Motor neuron (in vitro differentiated cells): ENCODE measurements around the gene GNPTAB. TPM values are rescaled to one million over a fixed set of nuclear protein-coding genes. Genes with fewer than 3 reads are reported as not detected.
A peak's percentile ranks its signal among the peaks of the same experiment; 100 is the strongest.
"Not testable (repeated sequence)": the region's sequence is repeated elsewhere in the genome, so short reads cannot be mapped to it uniquely, and the experiment has no call there.

ENCODE experiments used
- ATAC-seq, 8 experiments: fragments of 200-7000 bp; cut with Tn5 transposase; replicated peaks in 6 of 8; 2 replicates each; pipeline ENCODE4 v1.8.0; 2021; ENCODE audit warnings: mild to moderate bottlenecking in 8 of 8, moderate library complexity in 8 of 8
- H3K27ac ChIP-seq, 2 donors: fragments of 250-450 bp; sonication (Bioruptor Pico); 2 replicates each; pipeline ENCODE4 v1.9.0; 2021; ENCODE audit warnings: antibody characterized with exemption in 2 of 2, mild to moderate bottlenecking in 2 of 2, moderate library complexity in 1 of 2
- H3K4me1 ChIP-seq, 2 donors: fragments of 250-450 bp; sonication (Bioruptor Pico); replicated peaks in 1 of 2; 2 replicates each; pipeline ENCODE4 v1.6.1; 2021; ENCODE audit warnings: antibody characterized with exemption in 2 of 2, mild to moderate bottlenecking in 2 of 2, moderate library complexity in 1 of 2
- H3K4me3 ChIP-seq, 5 donors: fragments of 250-450 bp; sonication (Bioruptor Pico); 2 replicates each; pipeline ENCODE4 v1.9.0; 2021; ENCODE audit warnings: antibody characterized with exemption in 5 of 5, mild to moderate bottlenecking in 5 of 5, moderate library complexity in 4 of 5
- WGBS, 10 experiments: fragments of 450-650 bp; shearing (Covaris generic); methylation state at CpG; one replicate each; pipeline ENCODE4 v1.0.0; 2022; 5-methylcytosine and 5-hydroxymethylcytosine counted together
- in situ Hi-C, 9 experiments: fragments of 400-800 bp; cut with MboI; loops; one replicate each; pipeline ENCODE4 v1.15.0; 2021; ENCODE audit warnings: low sequenced_read_pairs in 9 of 9, low pct_unique_long_range_greater_than_20kb in 2 of 9; ENCODE audit not compliant: unreplicated experiment in 9 of 9
- total RNA-seq, 8 experiments: library from RNA; unstranded; fragments of 300-600 nt; gene quantifications; 2 replicates each; pipeline versions ENCODE4 v1.2.3 to v1.2.4, GENCODE V29; 2022

GNPTAB gene
- total RNA-seq, 8 experiments from 2014 or later, result 15.2 to 49.0 (median 41.5) TPM

GRCh38 chr12:101813117-101813516 lies 17.6 kb downstream of the GNPTAB start:
- Histone ChIP-seq H3K4me1 (no peaks in the 10 kb centered on the region), H3K4me3 (no peak overlapping the region), H3K27ac (no peak overlapping the region)
- ATAC-seq, result no peak
- 40 to 100% (median 84%) methylated on average over 1 to 2 of the region's 2 CpGs; no CpG with 5 or more reads in 1 of the 10 experiments for WGBS, 10 experiments
- in situ Hi-C loops, result no loop called here

GRCh38 chr12:101812716-101813115 lies 18.0 kb downstream of the GNPTAB start:
- in situ Hi-C loops, ATAC-seq, H3K4me1 ChIP-seq, H3K4me3 ChIP-seq, H3K27ac ChIP-seq: not testable (repeated sequence)
- 88 to 100% (median 100%) methylated on average over 1 of the region's 1 CpG; no CpG with 5 or more reads in 5 of the 10 experiments for WGBS, 10 experiments

GRCh38 chr12:101811342-101811741 lies 19.4 kb downstream of the GNPTAB start:
- in situ Hi-C loops, ATAC-seq: not testable (repeated sequence)
- 71 to 100% (median 88%) methylated on average over 1 to 5 of the region's 6 CpGs; no CpG with 5 or more reads in 1 of the 10 experiments for WGBS, 10 experiments

GRCh38 chr12:101809208-101809607 lies 21.6 kb downstream of the GNPTAB start:
- Histone ChIP-seq H3K4me3 (no peak overlapping the region), H3K4me1 (no peaks in the 10 kb centered on the region), H3K27ac (no peak overlapping the region)
- 80 to 100% (median 93%) methylated on average over 1 to 2 of the region's 2 CpGs; no CpG with 5 or more reads in 3 of the 10 experiments for WGBS, 10 experiments
- ATAC-seq, result no peak
- in situ Hi-C loops, result no loop called here

More at GRCh38 chr12:101811342-101811741, 19.4 kb downstream of the GNPTAB start:
- not testable (repeated sequence) for H3K4me1 ChIP-seq, H3K27ac ChIP-seq, H3K4me3 ChIP-seq

- Histone ChIP-seq H3K4me3 (no peak overlapping the region), H3K4me1 (no peaks in the 10 kb centered on the region), H3K27ac (no peak overlapping the region)
- WGBS, 10 experiments, result 80 to 100% (median 100%) methylated on average over 1 of the region's 1 CpG; no CpG with 5 or more reads in 2 of the 10 experiments
- in situ Hi-C loops, result no loop called here
- no peak for ATAC-seq
Measured at GRCh38 chr12:101806265-101806664, 24.5 kb downstream of the GNPTAB start.

- Histone ChIP-seq H3K4me1 (no peaks in the 10 kb centered on the region), H3K4me3 (no peak overlapping the region), H3K27ac (no peak overlapping the region)
- in situ Hi-C loops, result no loop called here
- no peak for ATAC-seq
- WGBS, 10 experiments, result 50 to 100% (median 90%) methylated on average over 1 to 3 of the region's 3 CpGs; no CpG with 5 or more reads in 1 of the 10 experiments
Measured at GRCh38 chr12:101804409-101804808, 26.4 kb downstream of the GNPTAB start.

- in situ Hi-C loops, result no loop called here
- 92 to 100% (median 97%) methylated on average over 3 to 5 of the region's 5 CpGs for WGBS, 10 experiments
- Histone ChIP-seq H3K4me1 (no peaks in the 10 kb centered on the region), H3K27ac (no peak overlapping the region), H3K4me3 (no peak overlapping the region)
- no peak for ATAC-seq
Measured at GRCh38 chr12:101803978-101804377, 26.8 kb downstream of the GNPTAB start.

GRCh38 chr12:101802486-101802885 lies 28.3 kb downstream of the GNPTAB start:
- no peak overlapping the region for H3K27ac ChIP-seq
- WGBS, 10 experiments, result 89 to 100% (median 90%) methylated on average over 1 to 2 of the region's 2 CpGs; no CpG with 5 or more reads in 5 of the 10 experiments

GRCh38 chr12:101799774-101800173 lies 31.0 kb downstream of the GNPTAB start:
- H3K4me1 ChIP-seq, result no peaks in the 10 kb centered on the region
- in situ Hi-C loops, result no loop called here
- no peak overlapping the region for H3K4me3 ChIP-seq
- WGBS, 10 experiments, result 50 to 80% (median 71%) methylated on average over 1 to 2 of the region's 3 CpGs; no CpG with 5 or more reads in 6 of the 10 experiments
- H3K27ac ChIP-seq, result no peak overlapping the region
- no peak for ATAC-seq

More at GRCh38 chr12:101802486-101802885, 28.3 kb downstream of the GNPTAB start:
- in situ Hi-C loops, result no loop called here
- Histone ChIP-seq H3K4me1 (no peaks in the 10 kb centered on the region), H3K4me3 (no peak overlapping the region)
- no peak for ATAC-seq

GRCh38 chr12:101795786-101796185 lies 35.0 kb downstream of the GNPTAB start:
- no peak for ATAC-seq
- in situ Hi-C loops, result no loop called here
- Histone ChIP-seq H3K4me1 (no peaks in the 10 kb centered on the region), H3K4me3 (no peak overlapping the region), H3K27ac (no peak overlapping the region)
- 91 to 100% (median 96%) methylated on average over 1 to 4 of the region's 4 CpGs; no CpG with 5 or more reads in 1 of the 10 experiments for WGBS, 10 experiments

- Histone ChIP-seq H3K4me3 (no peak overlapping the region), H3K4me1 (no peaks in the 10 kb centered on the region), H3K27ac (no peak overlapping the region)
- no peak for ATAC-seq
- whole genome bisulfite sequencing, 10 experiments, result 100% methylated on average over 1 of the region's 1 CpG; no CpG with 5 or more reads in 3 of the 10 experiments
- in situ Hi-C loops, result no loop called here
Measured at GRCh38 chr12:101795013-101795412, 35.7 kb downstream of the GNPTAB start.

- WGBS, 10 experiments, result 33 to 94% (median 83%) methylated on average over 2 of the region's 2 CpGs; no CpG with 5 or more reads in 1 of the 10 experiments
- H3K27ac ChIP-seq, result no peak overlapping the region
- H3K4me1 ChIP-seq, result no peaks in the 10 kb centered on the region
- peak in 1 of 8 experiments; percentile 20 for ATAC-seq
- in situ Hi-C loops, result no loop called here
- H3K4me3 ChIP-seq, result no peak overlapping the region
Measured at GRCh38 chr12:101794574-101794973, 36.2 kb downstream of the GNPTAB start.

GRCh38 chr12:101793401-101793800 lies 37.4 kb downstream of the GNPTAB start:
- Histone ChIP-seq H3K27ac (no peak overlapping the region), H3K4me3 (no peak overlapping the region), H3K4me1 (no peaks in the 10 kb centered on the region)
- ATAC-seq, result peak in 2 of 8 experiments; percentile 33 to 38
- WGBS, 10 experiments, result 17 to 100% (median 45%) methylated on average over 1 of the region's 1 CpG; no CpG with 5 or more reads in 4 of the 10 experiments
- in situ Hi-C loops, result no loop called here
